ENCODE data around the gene RNF138. TPM values are rescaled to one million over a fixed set of nuclear protein-coding genes. Genes with fewer than 3 reads are reported as not detected.
A peak's percentile ranks its signal among the peaks of the same experiment; 100 is the strongest.

RNF138 gene
- total RNA-seq, 2 donors from 2014 or later, result 58.8 to 64.7 TPM

- no peak for DNase-seq (ENCODE audit: low spot score in 2 of 2)
- H3K9me3 Mint-ChIP-seq, result no peaks in the 10 kb centered on the region
- ATAC-seq, result no peak
- peaks cover 20 to 32% of the 10 kb centered on the region in 2 donors for H3K36me3 Mint-ChIP-seq
- peak overlapping the region; percentile 94 to 98 for H3K27ac Mint-ChIP-seq
Observed at GRCh38 chr18:32091325-32091723, 350 bp upstream of the RNF138 start.

- Mint-ChIP-seq H3K36me3 (peaks cover 22 to 34% of the 10 kb centered on the region in 2 donors), H3K27ac (peak overlapping the region; percentile 98 to 99), H3K9me3 (no peaks in the 10 kb centered on the region)
- ATAC-seq (peak; percentile 89 to 91), DNase-seq (ENCODE audit: low spot score in 2 of 2) (peak; percentile 98 to 100)
Observed at GRCh38 chr18:32092422-32093101, 888 bp downstream of the RNF138 start.

- Mint-ChIP-seq H3K27ac (peak overlapping the region; percentile 98), H3K9me3 (no peaks in the 10 kb centered on the region), H3K36me3 (peaks cover 22 to 34% of the 10 kb centered on the region in 2 donors)
- ATAC-seq (no peak), DNase-seq (ENCODE audit: low spot score in 2 of 2) (peak; percentile 36 to 62)
Observed at GRCh38 chr18:32093102-32093511, 1.4 kb downstream of the RNF138 start.

- DNase-seq (ENCODE audit: low spot score in 2 of 2) (no peak), ATAC-seq (no peak)
- H3K9me3 Mint-ChIP-seq, result no peaks in the 10 kb centered on the region
- H3K27ac Mint-ChIP-seq, result peak overlapping the region; percentile 98
- peaks cover 22 to 34% of the 10 kb centered on the region in 2 donors for H3K36me3 Mint-ChIP-seq
Observed at GRCh38 chr18:32093523-32093922, 1.8 kb downstream of the RNF138 start.

- H3K36me3 Mint-ChIP-seq, result peaks cover 22 to 47% of the 10 kb centered on the region in 2 donors
Observed at GRCh38 chr18:32095192-32095899, 3.7 kb downstream of the RNF138 start.

GRCh38 chr18:32095900-32096229 is 4.2 kb downstream of the RNF138 start:
- H3K27ac Mint-ChIP-seq, result peak overlapping the region; percentile 22 to 40
- no peak for DNase-seq (ENCODE audit: low spot score in 2 of 2)
- no peak for ATAC-seq
- H3K9me3 Mint-ChIP-seq, result no peaks in the 10 kb centered on the region
- H3K36me3 Mint-ChIP-seq, result peaks cover 22 to 51% of the 10 kb centered on the region in 2 donors

More at GRCh38 chr18:32095192-32095899, 3.7 kb downstream of the RNF138 start:
- peak in 1 of 2 donors; percentile 15 for DNase-seq (ENCODE audit: low spot score in 2 of 2)
- ATAC-seq, result no peak
- Mint-ChIP-seq H3K9me3 (no peaks in the 10 kb centered on the region), H3K27ac (peak overlapping the region in 1 of 2 donors; percentile 22)

- ATAC-seq (no peak), DNase-seq (ENCODE audit: low spot score in 2 of 2) (no peak)
- Mint-ChIP-seq H3K9me3 (no peaks in the 10 kb centered on the region), H3K36me3 (peaks cover 22 to 53% of the 10 kb centered on the region in 2 donors), H3K27ac (peak overlapping the region; percentile 40 to 69)
Observed at GRCh38 chr18:32096946-32097345, 5.3 kb downstream of the RNF138 start.

- H3K36me3 Mint-ChIP-seq, result peaks cover 0 to 35% of the 10 kb centered on the region in 2 donors
- H3K9me3 Mint-ChIP-seq, result no peaks in the 10 kb centered on the region
- no peak for ATAC-seq
- DNase-seq (ENCODE audit: low spot score in 2 of 2), result no peak
- H3K27ac Mint-ChIP-seq, result no peak overlapping the region
Observed at GRCh38 chr18:32104516-32104915, 12.8 kb downstream of the RNF138 start.

- ATAC-seq, result no peak
- peaks cover 0 to 22% of the 10 kb centered on the region in 2 donors for H3K36me3 Mint-ChIP-seq
Observed at GRCh38 chr18:32110005-32110404, 18.3 kb downstream of the RNF138 start.

GRCh38 chr18:32111706-32112105 is 20.0 kb downstream of the RNF138 start:
- DNase-seq (ENCODE audit: low spot score in 2 of 2), result no peak
- Mint-ChIP-seq H3K36me3 (peaks cover 6 to 20% of the 10 kb centered on the region in 2 donors), H3K27ac (no peak overlapping the region), H3K9me3 (no peaks in the 10 kb centered on the region)
- no peak for ATAC-seq

More at GRCh38 chr18:32110005-32110404, 18.3 kb downstream of the RNF138 start:
- Mint-ChIP-seq H3K9me3 (no peaks in the 10 kb centered on the region), H3K27ac (peak overlapping the region in 1 of 2 donors; percentile 60)
- no peak for DNase-seq (ENCODE audit: low spot score in 2 of 2)

- Mint-ChIP-seq H3K9me3 (no peaks in the 10 kb centered on the region), H3K27ac (peak overlapping the region in 1 of 2 donors; percentile 14), H3K36me3 (peaks cover 6 to 26% of the 10 kb centered on the region in 2 donors)
- DNase-seq (ENCODE audit: low spot score in 2 of 2) (no peak), ATAC-seq (no peak)
Observed at GRCh38 chr18:32112826-32113225, 21.2 kb downstream of the RNF138 start.

GRCh38 chr18:32114293-32114942 is 22.7 kb downstream of the RNF138 start:
- Mint-ChIP-seq H3K27ac (no peak overlapping the region), H3K9me3 (no peaks in the 10 kb centered on the region), H3K36me3 (peaks cover 6 to 29% of the 10 kb centered on the region in 2 donors)
- DNase-seq (ENCODE audit: low spot score in 2 of 2), result no peak
- ATAC-seq, result no peak

- Mint-ChIP-seq H3K9me3 (no peaks in the 10 kb centered on the region), H3K36me3 (peaks cover 7 to 24% of the 10 kb centered on the region in 2 donors), H3K27ac (no peak overlapping the region)
- no peak for ATAC-seq
- no peak for DNase-seq (ENCODE audit: low spot score in 2 of 2)
Observed at GRCh38 chr18:32122039-32122438, 30.4 kb downstream of the RNF138 start.

- no peak for DNase-seq (ENCODE audit: low spot score in 2 of 2)
- H3K27ac Mint-ChIP-seq, result peak overlapping the region in 1 of 2 donors; percentile 70
- peaks cover 7 to 13% of the 10 kb centered on the region in 2 donors for H3K36me3 Mint-ChIP-seq
- H3K9me3 Mint-ChIP-seq, result no peaks in the 10 kb centered on the region
- ATAC-seq, result no peak
Observed at GRCh38 chr18:32126538-32126937, 34.9 kb downstream of the RNF138 start.

GRCh38 chr18:32135625-32136024 is 44.0 kb downstream of the RNF138 start:
- ATAC-seq (no peak), DNase-seq (ENCODE audit: low spot score in 2 of 2) (no peak)
- Mint-ChIP-seq H3K27ac (peak overlapping the region in 1 of 2 donors; percentile 32), H3K36me3 (no peaks in the 10 kb centered on the region), H3K9me3 (no peaks in the 10 kb centered on the region)

- no peaks in the 10 kb centered on the region for H3K9me3 Mint-ChIP-seq
- DNase-seq (ENCODE audit: low spot score in 2 of 2), result no peak
- no peaks in the 10 kb centered on the region for H3K36me3 Mint-ChIP-seq
- H3K27ac Mint-ChIP-seq, result no peak overlapping the region
- peak; percentile 24 to 41 for ATAC-seq
Observed at GRCh38 chr18:32138332-32138982, 46.8 kb downstream of the RNF138 start.

Data from activated naive CD4-positive, alpha-beta T cell treated with anti-CD3 and anti-CD28 coated beads, Interleukin-2, amount 50 U/mL, for 72 hours (primary cell).